HL-60 (cell line): ENCODE data around the gene SOSTDC1.

ENCODE experiments used
- CTCF ChIP-seq: IDR thresholded peaks from one replicate; pipeline ENCODE4 v1.5.1; 2011; ENCODE audit warnings: low read length, control low read depth, inconsistent platforms; ENCODE audit not compliant: insufficient read depth
- GABPA ChIP-seq: IDR thresholded peaks from 2 replicates; pipeline ENCODE4 v1.6.1; 2012; ENCODE audit warnings: low read depth
- POLR2AphosphoS5 ChIP-seq: IDR thresholded peaks from 2 replicates; pipeline ENCODE4 v1.6.1; 2012; ENCODE audit warnings: low read depth
- REST ChIP-seq: IDR thresholded peaks from 2 replicates; pipeline ENCODE4 v1.6.1; 2012; ENCODE audit warnings: low read depth; ENCODE audit not compliant: insufficient replicate concordance
- SPI1 ChIP-seq: IDR thresholded peaks from 2 replicates; pipeline ENCODE4 v1.6.1; 2012; ENCODE audit warnings: low read depth, mild to moderate bottlenecking, borderline replicate concordance

GRCh38 chr7:16416289-16417282 lies 49.0 kb downstream of the SOSTDC1 start:
- TF ChIP-seq SPI1 (no peak), CTCF (no peak), POLR2AphosphoS5 (no peak), REST (no peak), GABPA (no peak)
